Globus pallidus (tissue), 1 donor: ENCODE measurements around the gene ZBTB20.
A peak's percentile ranks its signal among the peaks of the same experiment; 100 is the strongest.

Experiments used
- DNase-seq: peaks from one replicate; pipeline ENCODE4 v3.0.0-alpha.2; 2015; ENCODE audit warnings: low spot score

Gene ZBTB20

DNA sequence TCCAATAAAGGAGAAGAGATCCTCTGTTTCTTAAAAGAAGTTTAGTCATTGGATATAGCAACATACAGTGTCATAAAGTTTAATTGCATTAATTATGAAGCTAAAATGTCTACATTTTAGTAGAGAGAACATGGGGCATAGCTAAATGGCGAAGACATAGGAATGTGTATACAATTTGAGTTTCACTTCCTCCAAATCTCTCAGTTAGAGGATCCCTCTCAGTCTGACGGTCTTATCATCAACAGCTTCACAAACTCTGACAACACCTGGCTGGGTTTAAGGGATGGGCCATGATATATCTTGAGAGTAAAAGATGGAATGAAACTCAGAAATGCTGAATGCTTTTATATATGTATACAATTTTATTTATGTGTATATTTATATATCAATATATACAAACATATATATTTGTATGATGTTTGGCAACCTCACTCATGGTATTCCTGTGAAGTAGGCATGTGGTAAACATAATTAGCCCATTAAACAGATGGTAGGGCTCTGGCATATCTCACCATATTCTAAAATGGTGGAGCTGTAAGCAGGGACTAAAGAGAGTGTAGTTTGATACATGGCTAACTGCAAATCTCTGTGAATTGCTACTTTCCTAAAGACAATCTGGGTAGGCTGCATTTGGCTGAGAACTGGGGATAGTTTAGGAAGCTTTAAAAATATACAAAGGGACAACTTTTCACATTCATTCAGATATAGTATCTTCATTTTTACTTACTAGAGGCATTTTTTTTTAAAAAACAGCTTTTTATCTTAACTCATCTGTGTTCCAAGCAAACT, 741.7 kb downstream of the ZBTB20 start:
- no peak for DNase-seq

GRCh38 chr3:114404590-114404989, 742.5 kb downstream of the ZBTB20 start:
- peak; percentile 68 for DNase-seq

- no peak for DNase-seq
Observed at GRCh38 chr3:114402838-114403237, 744.2 kb downstream of the ZBTB20 start.

DNA sequence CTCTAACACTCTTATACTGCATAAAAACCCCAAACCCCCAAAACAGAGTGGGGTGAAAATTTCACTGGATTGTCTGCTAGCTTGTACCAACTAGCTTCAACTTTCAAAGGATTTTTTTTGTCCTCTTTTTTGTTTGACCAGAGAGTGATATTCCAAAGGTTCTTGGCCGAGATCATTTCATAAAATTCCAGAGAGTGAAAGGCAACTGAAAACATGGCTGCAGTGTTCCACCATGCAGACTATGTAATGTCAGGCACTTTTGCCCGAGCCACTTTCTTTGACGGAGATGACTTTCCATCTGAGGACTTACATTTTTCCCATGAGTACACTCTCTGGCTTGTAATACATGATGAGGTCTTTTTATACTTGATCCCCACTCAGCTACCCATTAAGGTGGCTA, 745.7 kb downstream of the ZBTB20 start:
- no peak for DNase-seq

DNA sequence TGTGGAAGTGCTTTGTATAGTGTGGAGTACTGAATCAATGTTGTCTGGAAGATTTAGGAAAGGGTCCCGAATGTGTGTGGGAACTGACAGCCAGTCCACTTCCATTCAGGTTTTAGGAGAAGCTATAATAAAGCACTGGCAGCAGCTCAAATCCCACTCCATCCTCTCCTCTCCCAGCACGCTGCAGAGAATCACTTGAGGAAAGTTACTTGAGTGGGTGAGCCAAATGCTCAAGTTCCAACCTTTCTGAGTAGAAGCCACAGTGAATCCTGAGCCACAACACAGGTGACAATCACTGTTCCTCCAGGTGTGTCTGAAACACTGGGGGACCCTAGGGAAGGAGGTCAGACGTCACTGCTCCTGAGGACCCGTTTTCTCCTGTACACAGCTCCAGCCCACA, 746.7 kb downstream of the ZBTB20 start:
- no peak for DNase-seq

DNA sequence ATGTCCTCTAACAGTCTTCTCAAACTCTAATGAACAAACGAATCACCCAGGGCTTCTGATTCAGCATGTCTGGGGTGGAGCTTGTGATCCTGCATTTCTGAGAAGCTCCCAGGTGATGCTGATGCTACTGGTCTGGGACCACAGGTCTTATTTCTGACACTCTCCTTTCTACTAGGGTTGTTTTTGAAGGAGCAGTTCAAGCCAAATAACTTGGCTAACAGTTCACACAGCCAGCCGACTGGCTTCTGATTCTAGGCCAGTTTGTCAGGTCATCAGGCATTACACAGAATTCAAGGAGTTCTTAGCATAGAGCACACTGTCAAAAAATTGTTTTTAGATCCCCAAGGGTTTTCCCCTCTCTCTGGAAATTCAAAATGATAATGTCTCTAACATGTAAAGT, 752.5 kb downstream of the ZBTB20 start:
- DNase-seq, result no peak

- DNase-seq, result no peak
Observed at GRCh38 chr3:114393367-114394072, 753.6 kb downstream of the ZBTB20 start.

- no peak for DNase-seq
Observed at GRCh38 chr3:114392831-114393230, 754.3 kb downstream of the ZBTB20 start.

DNA sequence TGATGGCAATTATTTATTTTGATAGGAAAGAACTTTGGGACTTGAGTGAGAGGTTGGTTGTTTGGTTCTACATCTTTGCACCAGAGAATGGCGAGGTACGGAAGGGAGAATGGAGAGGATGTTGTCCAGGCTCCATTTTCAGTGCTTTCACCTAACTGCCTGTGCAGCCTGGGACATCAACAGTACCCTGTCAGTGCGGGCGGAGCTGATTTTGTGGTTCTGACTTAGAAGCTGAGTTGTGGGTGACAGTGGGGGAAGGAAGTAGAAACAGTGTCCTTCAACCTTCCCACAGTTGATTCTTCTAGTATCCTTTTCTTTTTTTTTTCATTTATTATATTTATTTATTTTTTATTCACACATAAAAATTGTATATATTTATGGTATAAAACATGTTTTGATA, 757.9 kb downstream of the ZBTB20 start:
- DNase-seq, result no peak

- DNase-seq, result no peak
Observed at GRCh38 chr3:114384558-114384903, 762.6 kb downstream of the ZBTB20 start.

- peak; percentile 94 for DNase-seq
Observed at GRCh38 chr3:114383875-114384557, 763.1 kb downstream of the ZBTB20 start.

DNA sequence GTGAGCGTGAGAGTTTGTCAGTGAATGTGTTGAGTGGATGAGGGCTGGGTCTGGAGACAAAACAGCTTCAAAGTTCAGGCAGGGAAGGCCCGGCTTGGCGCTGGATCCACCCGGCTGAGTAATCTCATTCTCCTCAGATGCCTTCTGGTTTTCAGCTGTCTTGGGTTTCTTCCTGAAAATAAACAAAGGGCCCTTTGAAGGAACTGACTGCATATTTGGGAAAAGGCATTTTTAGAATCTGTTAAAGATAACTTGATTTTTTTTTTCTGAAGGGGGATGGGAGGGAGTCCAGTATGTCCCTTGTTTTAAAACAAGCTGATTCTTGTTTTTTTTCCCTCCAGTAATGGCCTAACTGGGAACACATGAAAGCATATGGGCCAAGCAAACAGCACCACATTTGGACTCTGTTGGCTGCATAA, 766.8 kb downstream of the ZBTB20 start:
- peak; percentile 95 for DNase-seq

GRCh38 chr3:114379266-114379665, 767.8 kb downstream of the ZBTB20 start:
- no peak for DNase-seq

DNA sequence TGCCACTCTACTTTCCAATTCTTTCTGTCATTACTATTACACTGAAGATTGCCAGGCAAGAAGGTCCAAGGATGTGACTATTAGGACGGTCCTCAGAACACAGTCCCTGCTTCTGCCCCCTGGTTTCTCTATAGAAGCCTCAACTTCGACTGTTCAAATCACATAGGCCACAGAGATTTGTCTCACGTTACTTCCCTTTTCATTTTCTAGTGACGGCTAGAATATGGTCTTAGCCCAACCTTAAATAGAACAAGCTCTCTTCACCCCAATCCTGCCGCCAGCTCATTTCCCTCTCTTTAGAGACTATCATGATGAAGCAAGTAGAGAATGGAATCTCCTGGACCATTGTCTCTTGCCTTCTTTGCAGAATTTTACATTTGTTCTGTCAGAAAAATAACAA, 768.3 kb downstream of the ZBTB20 start:
- no peak for DNase-seq

GRCh38 chr3:114377426-114377825, 769.7 kb downstream of the ZBTB20 start:
- no peak for DNase-seq

DNA sequence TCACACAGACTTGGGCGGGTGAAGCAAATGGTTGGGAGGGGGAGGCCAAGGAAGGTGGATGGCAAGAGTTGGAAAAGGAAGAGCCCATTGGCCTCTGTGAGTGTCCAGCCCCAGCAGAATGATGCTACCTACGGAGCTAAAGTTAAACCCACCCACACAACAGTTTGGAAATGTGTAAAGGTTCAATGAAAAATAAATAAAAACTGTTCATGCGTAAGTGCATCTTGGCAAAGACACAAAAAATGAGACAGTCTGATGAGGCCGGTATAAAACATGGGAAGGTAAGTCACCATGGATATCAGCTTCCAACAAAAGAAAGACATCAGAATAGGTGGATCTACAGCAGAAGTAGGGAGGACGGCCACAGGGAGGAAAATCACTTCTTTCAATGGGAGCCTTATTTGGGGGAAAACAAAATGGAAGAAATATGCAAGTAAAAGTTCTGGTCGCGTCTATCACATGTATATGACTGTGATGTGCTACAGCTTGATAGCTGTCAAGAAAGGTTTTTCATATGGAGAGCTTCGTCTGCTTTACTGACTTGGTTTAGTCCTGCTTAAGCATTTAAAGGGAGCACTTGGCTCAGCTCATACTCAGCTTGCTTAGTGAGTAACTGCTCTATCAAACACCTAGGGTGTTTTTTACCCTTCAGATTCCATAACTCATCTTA, 770.4 kb downstream of the ZBTB20 start:
- no peak for DNase-seq

DNA sequence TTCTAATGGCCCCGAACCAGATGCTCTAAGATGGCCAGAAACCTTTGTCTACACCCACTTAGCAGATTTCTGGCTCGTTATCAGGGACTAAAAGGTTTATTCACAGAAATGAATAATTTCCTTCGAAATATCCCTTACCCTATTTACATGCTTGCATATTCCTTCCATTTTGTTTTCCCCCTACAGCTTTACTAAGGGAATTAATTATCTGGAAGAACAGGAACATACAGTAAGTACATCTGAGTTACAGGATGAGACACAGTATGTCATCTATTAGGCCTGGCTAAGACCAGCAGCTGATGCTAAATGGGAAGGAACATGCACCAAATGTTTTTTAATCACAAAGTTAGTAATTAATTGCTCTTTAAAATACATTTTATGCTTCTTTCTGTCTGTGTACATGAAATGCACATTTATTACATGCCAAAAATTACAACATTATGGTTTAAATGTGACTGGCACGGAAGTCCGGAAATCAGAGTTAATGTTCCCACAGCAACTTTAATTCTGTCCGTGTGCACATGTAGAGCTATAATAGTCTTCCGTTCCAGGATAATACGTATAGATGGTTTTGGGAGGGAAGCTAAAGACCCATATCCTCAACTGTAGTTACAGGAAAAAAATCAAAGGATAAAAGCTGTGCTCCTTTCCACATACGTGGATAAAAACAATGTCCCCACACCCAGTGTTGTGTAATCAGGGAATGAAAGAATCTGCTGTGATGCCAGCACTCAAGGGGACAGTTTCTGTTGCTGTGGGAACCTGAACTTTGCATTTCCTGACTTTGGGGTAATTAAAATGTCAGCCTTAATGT, 771.3 kb downstream of the ZBTB20 start:
- no peak for DNase-seq

GRCh38 chr3:114374433-114374990, 772.6 kb downstream of the ZBTB20 start:
- DNase-seq, result no peak

DNA sequence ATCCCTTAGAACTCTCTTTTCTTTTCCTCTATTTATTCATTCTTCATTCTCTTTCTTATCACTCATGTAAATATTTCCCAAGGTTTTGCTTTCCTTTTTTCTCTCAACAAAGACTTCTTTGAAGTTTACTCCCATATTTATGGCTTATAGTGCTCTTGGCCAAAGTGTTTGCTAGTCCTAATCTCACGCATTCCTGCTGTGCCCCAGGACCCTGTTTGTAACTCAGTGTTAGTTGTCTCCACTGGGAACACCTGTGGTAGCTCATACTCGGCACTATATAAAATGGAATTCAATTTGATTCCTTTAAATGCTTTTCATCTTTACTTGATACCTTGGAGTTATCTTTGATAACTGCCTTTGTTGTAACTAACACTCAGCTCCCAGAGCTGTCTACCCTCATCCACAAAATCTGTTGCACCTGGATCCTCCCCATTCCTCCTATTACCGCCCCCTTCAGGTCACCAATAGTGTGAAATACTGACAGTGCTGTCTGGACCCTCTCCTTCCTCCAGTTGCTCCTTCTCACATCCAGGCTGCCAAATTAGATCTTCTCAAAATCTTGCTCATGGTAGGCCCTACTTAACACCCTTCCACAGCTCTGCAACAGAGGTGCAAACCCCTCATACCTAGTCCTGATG, 776.4 kb downstream of the ZBTB20 start:
- no peak for DNase-seq

DNA sequence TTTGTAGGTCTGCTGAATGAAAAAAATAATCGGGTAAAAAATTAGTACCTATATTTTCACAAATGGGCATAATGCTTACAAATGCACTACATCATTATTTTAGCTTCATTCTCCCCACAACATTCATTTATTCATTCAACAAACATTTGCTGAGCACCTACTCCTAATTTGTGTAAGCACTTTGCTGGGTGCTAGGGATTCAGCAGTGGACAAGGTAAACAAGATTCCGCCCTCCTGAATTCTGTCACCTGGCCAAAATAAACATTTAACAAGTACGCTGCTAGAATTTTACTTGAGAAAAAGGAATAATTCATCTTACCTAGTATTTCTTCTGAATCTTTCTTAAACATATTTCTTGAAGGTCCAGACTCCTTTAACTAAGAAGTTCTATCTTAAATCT, 781.2 kb downstream of the ZBTB20 start:
- DNase-seq, result no peak
